Stimulated activated CD4-positive, alpha-beta T cell treated with anti-CD3 and anti-CD28 coated beads, Interleukin-4, amount 100 ng/mL, for 48 hours (primary cell): ENCODE measurements around the gene CAPN6.

Source experiments
- DNase-seq, 2 donors: peaks; one replicate each; pipeline ENCODE4 v3.0.0-alpha.2; 2020; ENCODE audit warnings: low read depth in 2 of 2

CAPN6 gene

DNA sequence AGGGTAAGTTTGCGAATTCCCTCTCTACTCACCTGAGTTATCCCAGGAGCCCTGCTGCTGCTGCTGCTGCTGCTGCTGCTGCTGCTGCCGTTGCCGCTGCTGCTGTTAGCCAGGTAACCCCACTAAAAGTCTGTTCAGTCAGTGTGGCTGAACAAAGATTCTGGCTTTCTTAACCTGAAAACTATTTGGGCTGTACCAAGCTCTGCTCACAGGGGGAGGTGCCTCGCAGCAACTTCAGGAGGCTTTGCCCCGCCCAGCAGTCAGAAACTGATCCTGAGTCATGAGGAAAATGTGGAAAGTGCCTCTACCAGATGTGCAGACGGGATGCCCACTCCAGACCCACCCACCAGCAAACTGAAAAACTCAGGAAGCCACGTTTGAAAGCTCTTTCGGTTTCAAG is at the start of gene CAPN6:
Gene CAPN6, minus strand, starts transcription at position 145 of the 400 bp plus-strand sequence. CDS start 6,547 bp downstream, outside the sequence.
- no peak for DNase-seq

DNA sequence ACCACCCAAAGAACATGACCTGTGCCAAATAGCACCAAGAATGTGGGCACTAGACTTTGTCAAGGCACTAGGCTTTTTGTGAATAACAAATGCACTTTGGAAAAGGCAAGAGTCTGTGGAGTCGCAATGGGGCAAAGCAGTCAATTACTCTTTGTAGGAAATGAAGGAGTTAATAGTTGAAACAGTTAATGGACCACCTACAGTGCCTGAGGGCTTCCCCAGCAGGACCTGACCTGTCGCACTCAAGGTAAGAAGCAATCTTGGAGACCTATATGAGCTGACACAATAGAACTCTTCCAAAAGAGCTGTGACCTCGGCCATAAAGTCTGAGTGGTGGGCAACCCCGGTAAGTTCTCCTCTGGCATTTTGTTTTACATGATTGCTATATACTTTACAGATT is 49.2 kb upstream of the CAPN6 start:
- no peak for DNase-seq

DNA sequence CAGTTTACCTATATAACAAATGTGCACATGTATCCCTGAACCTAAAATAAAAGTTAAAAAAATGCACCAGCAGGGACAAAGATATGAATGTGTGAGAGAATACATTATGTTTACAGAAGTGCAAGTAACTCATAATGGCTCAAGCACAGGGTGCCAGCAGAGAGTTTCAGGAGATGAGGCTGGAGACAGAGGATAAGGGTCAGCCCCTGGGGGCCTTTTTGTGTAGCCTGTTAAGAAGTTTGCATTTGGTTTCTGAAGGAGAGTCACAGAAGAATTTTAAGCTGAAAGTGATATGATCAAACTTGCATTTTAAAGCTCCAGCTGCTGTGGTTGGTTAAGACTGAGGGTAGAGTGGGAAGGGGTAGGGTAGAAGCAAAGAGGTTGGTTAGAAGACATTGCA is 48.6 kb upstream of the CAPN6 start:
- no peak for DNase-seq

DNA sequence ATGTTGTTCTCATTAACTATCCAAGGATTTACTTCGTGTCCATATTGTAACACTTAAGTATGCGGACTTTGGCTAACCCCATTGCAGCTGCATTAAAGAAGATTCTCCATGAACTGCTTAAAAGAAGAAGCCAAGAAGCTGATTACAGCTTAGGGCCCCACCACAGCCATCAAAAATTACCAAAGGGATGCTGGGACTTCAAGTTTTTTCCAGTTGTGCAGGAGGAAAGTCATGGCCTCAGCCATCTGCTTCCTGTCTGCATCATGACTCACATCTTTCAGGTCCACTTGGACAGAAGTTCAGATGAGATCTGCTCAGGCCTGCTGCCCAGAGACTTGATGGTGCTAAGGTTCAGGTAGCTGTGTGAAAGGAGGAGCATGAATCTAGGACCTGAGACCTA is 38.8 kb upstream of the CAPN6 start:
- no peak for DNase-seq

DNA sequence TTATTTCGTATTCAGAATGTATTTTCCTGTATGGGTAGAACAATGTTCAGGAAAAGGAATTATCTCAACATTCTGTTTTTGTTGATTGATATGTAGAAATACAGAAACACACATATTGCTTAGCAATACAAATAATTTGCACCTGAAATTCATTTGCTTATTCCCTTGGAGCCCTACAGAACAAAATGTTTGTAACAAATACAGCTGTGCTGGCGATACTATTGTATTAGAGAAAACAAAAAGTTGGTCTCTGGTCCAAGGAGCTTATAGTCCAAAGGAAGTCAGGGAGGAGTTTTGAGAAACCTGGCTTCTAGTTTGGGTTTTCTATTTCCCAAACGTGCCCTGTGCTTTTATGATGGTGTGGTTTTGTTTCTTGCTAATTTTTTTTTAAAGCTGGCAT is 37.8 kb upstream of the CAPN6 start:
- no peak for DNase-seq

DNA sequence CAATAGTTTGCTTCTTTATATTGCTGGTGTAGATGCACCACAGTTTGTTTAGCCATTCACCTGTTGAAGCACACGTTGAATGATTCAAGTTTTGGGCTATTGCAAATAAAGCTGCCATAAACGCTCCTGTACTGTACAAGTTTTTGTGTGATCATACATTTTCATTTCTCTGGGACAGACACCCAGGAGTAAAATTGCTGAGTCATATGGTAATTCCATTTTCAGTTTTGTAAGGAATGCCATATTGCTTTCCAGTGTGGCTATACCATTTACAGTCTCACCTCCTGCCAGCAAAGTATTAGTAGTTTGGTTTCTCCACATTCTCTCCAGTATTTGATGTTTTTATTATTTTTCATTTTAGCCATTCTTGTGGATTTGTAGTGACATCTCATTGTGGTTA is 32.0 kb upstream of the CAPN6 start:
- no peak for DNase-seq

- no peak for DNase-seq
Observed at GRCh38 chrX:111288841-111289240, 18.6 kb upstream of the CAPN6 start.

- no peak for DNase-seq
Observed at GRCh38 chrX:111284631-111285293, 14.5 kb upstream of the CAPN6 start.

GRCh38 chrX:111283446-111283845 is 13.2 kb upstream of the CAPN6 start:
- DNase-seq: no peak

- DNase-seq: no peak
Observed at GRCh38 chrX:111282991-111283390, 12.7 kb upstream of the CAPN6 start.

DNA sequence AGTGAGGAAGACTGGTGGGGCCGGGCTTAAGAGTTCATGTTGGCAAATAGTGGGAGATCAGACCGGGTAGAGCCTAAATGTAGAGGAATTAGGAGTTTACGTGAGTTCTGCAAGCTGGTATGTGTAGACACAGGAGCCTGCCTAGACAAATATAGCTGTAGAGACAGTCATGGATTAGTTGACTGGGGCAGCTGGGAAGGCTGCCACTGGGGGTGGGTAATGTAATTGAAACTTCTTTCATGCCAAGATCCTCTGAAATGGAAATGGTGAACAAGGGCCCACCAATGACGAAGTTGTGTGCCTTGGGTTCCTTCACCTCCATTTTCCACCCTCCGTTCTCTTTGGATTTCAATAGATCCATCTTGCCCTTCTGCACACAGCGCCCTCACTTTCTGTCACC is 11.9 kb upstream of the CAPN6 start:
- DNase-seq: no peak

GRCh38 chrX:111268506-111268905 is 1.8 kb downstream of the CAPN6 start:
- DNase-seq: no peak

GRCh38 chrX:111265486-111265885 is 4.8 kb downstream of the CAPN6 start:
- no peak for DNase-seq

GRCh38 chrX:111264385-111264784 is 5.9 kb downstream of the CAPN6 start:
- no peak for DNase-seq

DNA sequence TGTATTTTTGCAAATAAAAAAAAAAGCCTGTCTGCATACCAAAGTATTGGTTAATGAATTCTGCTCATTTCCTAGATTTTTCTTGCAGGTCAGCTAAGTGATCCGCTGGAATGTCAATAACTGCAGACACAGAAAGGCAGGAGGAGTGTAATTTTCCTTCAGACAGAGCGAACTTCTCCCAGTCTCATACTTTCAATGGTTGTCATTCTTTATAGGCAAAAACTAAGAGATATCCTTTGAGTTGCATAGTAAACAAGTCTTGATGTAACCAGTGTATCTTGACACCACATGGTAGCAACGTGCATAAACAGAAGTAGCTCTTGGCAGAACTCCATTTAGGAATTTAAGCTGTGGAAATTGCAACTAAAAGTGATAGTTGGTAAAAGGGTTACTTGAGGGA is 8.2 kb downstream of the CAPN6 start:
- no peak for DNase-seq

GRCh38 chrX:111260451-111260850 is 9.8 kb downstream of the CAPN6 start:
- DNase-seq: no peak

DNA sequence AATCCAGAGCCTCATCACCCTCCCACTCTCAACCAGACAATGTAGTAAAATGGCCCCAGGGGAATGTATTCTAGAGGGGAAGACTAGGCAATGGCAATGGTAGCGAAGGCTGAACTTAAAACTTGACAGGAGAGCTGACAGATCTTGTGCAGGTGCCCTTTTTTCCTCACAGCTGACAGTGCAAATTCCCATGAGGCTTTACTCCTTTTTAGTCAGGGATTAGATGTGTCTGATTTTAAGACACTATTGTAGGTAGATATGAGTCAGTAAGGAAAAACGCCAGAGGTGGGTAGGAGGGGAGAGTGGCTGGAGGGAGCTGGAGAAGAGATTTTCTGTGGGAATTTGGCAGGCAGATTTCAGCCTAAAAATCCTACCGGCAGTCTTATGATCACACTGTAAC is 10.7 kb downstream of the CAPN6 start:
- no peak for DNase-seq

DNA sequence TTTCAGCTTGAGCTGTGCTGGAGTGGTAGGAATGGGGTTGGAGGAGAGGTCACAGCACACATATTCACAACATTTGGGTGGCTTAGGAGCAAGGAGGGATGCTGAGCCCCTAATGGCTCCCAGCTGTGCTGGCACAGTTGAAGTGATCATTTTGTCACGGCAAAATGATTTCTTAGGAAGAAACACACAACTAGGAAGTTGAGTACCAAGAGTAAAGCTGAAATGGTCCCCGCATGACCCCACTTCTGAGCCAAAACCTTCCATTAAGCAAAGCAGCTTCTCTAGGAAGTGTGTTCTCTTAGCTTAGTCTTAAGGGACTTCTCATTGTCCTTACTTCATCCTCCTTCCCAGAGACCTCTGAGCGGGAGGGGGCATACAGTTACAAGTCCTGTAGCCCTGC is 12.6 kb downstream of the CAPN6 start:
- DNase-seq: no peak

- DNase-seq: no peak
Observed at GRCh38 chrX:111254896-111255693, 15.2 kb downstream of the CAPN6 start.

GRCh38 chrX:111244235-111244750 is 26.0 kb downstream of the CAPN6 start:
- no peak for DNase-seq

- DNase-seq: no peak
Observed at GRCh38 chrX:111216293-111216801, 53.9 kb downstream of the CAPN6 start.

GRCh38 chrX:111207851-111208250 is 62.4 kb downstream of the CAPN6 start:
- no peak for DNase-seq

GRCh38 chrX:111200327-111200726 is 70.0 kb downstream of the CAPN6 start:
- DNase-seq: no peak
